ENCODE results near the gene TENT5C. TPM values are rescaled to one million over a fixed set of nuclear protein-coding genes. Genes with fewer than 3 reads are reported as not detected.

The TENT5C gene
- polyA plus RNA-seq, 1 of the 3 experiments (the other 2 are of a cell fraction): 0.90 TPM

GRCh38 chr1:117578466-117578865, 27.4 kb upstream of the TENT5C start:
- H3K9ac ChIP-seq: no peak overlapping the region
- no peaks in the 10 kb centered on the region for H3K4me1 ChIP-seq (ENCODE audit: control insufficient read depth in 1 of 2, insufficient read depth in 2 of 2, low read depth in 1 of 2, low read length in 1 of 2)
- H3K4me2 ChIP-seq: no peak overlapping the region
- no peaks in the 10 kb centered on the region for H3K9me2 ChIP-seq
- WGBS (ENCODE audit: low lambda C conversion rate): 57% methylated on average over 4 of the region's 4 CpGs
- H3K9me3 ChIP-seq: no peaks in the 10 kb centered on the region
- H3K27me3 ChIP-seq (ENCODE audit: insufficient read depth): no peaks in the 10 kb centered on the region
- H2AFZ ChIP-seq (ENCODE audit: low read depth): no peak overlapping the region
- ChIA-PET POLR2A (no interaction called here), CTCF (no interaction called here)
- no peaks in the 10 kb centered on the region for H3K36me3 ChIP-seq (replicated peaks in 1 of 2; ENCODE audit: control insufficient read depth in 1 of 2, insufficient read depth in 2 of 2, low read length in 1 of 2)
- no peak for TF ChIP-seq POLR2AphosphoS5 (IDR thresholded peaks at IDR 0.05; ENCODE audit: low read depth, low read length)
- TF ChIP-seq RCOR1 (IDR thresholded peaks at IDR 0.05; ENCODE audit: low read length): no peak
- TF ChIP-seq YY1 (IDR thresholded peaks at IDR 0.05; ENCODE audit: low read depth): no peak
- TF ChIP-seq ELF1 (IDR thresholded peaks at IDR 0.05): no peak
- no peak for TF ChIP-seq NFIC (IDR thresholded peaks at IDR 0.05; ENCODE audit: borderline replicate concordance)
- H3K79me2 ChIP-seq (ENCODE audit: insufficient read depth): no peaks in the 10 kb centered on the region
- DNase-seq: no peak
- H3K4me3 ChIP-seq (ENCODE audit: low read depth in 2 of 2, low read length in 1 of 2): no peak overlapping the region
- no peaks in the 10 kb centered on the region for H4K20me1 ChIP-seq (ENCODE audit: insufficient read depth)
- H3F3A ChIP-seq (replicated peaks; ENCODE audit: insufficient read depth): no peaks in the 10 kb centered on the region
- no peak overlapping the region for H3K27ac ChIP-seq (ENCODE audit: low read depth in 2 of 2, low read length in 1 of 2)

- no peak for DNase-seq
- TF ChIP-seq RXRA (IDR thresholded peaks at IDR 0.05; ENCODE audit: borderline replicate concordance, low read depth) (no peak), TAF1 (IDR thresholded peaks at IDR 0.05; ENCODE audit: borderline replicate concordance, low read depth, low read length) (no peak), ELF1 (IDR thresholded peaks at IDR 0.05) (no peak), USF1 (IDR thresholded peaks at IDR 0.05; ENCODE audit: borderline replicate concordance, low read depth) (no peak)
- H3K27ac ChIP-seq (ENCODE audit: low read depth in 2 of 2, low read length in 1 of 2): no peak overlapping the region
- 64% methylated on average over 10 of the region's 10 CpGs for WGBS (ENCODE audit: low lambda C conversion rate)
- ChIA-PET CTCF (no interaction called here), POLR2A (no interaction called here)
- no peaks in the 10 kb centered on the region for H3K79me2 ChIP-seq (ENCODE audit: insufficient read depth)
- H4K20me1 ChIP-seq (ENCODE audit: insufficient read depth): no peaks in the 10 kb centered on the region
- H3K9me3 ChIP-seq: no peaks in the 10 kb centered on the region
- no peak overlapping the region for H2AFZ ChIP-seq (ENCODE audit: low read depth)
- no peaks in the 10 kb centered on the region for H3K9me2 ChIP-seq
- no peaks in the 10 kb centered on the region for H3K4me1 ChIP-seq (ENCODE audit: control insufficient read depth in 1 of 2, insufficient read depth in 2 of 2, low read depth in 1 of 2, low read length in 1 of 2)
- no peaks in the 10 kb centered on the region for H3K36me3 ChIP-seq (replicated peaks in 1 of 2; ENCODE audit: control insufficient read depth in 1 of 2, insufficient read depth in 2 of 2, low read length in 1 of 2)
- H3K9ac ChIP-seq: no peak overlapping the region
- no peak overlapping the region for H3K4me3 ChIP-seq (ENCODE audit: low read depth in 2 of 2, low read length in 1 of 2)
- H3F3A ChIP-seq (replicated peaks; ENCODE audit: insufficient read depth): no peaks in the 10 kb centered on the region
- H3K4me2 ChIP-seq: no peak overlapping the region
- H3K27me3 ChIP-seq (ENCODE audit: insufficient read depth): no peaks in the 10 kb centered on the region
These were observed 26.5 kb upstream of the TENT5C start for GRCh38 chr1:117579221-117579906.

GRCh38 chr1:117580436-117580835, 25.4 kb upstream of the TENT5C start:
- Histone ChIP-seq H2AFZ (ENCODE audit: low read depth) (no peak overlapping the region), H3K27ac (ENCODE audit: low read depth in 2 of 2, low read length in 1 of 2) (no peak overlapping the region), H3K79me2 (ENCODE audit: insufficient read depth) (no peaks in the 10 kb centered on the region), H3K9ac (no peak overlapping the region), H3K9me2 (no peaks in the 10 kb centered on the region), H3K4me3 (ENCODE audit: low read depth in 2 of 2, low read length in 1 of 2) (no peak overlapping the region), H4K20me1 (ENCODE audit: insufficient read depth) (no peaks in the 10 kb centered on the region), H3K9me3 (no peaks in the 10 kb centered on the region), H3F3A (replicated peaks; ENCODE audit: insufficient read depth) (no peaks in the 10 kb centered on the region), H3K4me2 (no peak overlapping the region), H3K27me3 (ENCODE audit: insufficient read depth) (no peaks in the 10 kb centered on the region), H3K4me1 (ENCODE audit: control insufficient read depth in 1 of 2, insufficient read depth in 2 of 2, low read depth in 1 of 2, low read length in 1 of 2) (no peaks in the 10 kb centered on the region), H3K36me3 (replicated peaks in 1 of 2; ENCODE audit: control insufficient read depth in 1 of 2, insufficient read depth in 2 of 2, low read length in 1 of 2) (no peaks in the 10 kb centered on the region)
- no peak for DNase-seq
- ChIA-PET POLR2A (no interaction called here), CTCF (interaction anchor here (1.4 to 3.2 kb wide), 2 partner anchors 11 to 173 kb away, joined by 5 to 13 read pairs; no protein-coding TSS in a partner anchor)
- 27% methylated on average over 3 of the region's 3 CpGs for WGBS (ENCODE audit: low lambda C conversion rate)
- TF ChIP-seq USF2 (IDR thresholded peaks at IDR 0.05; ENCODE audit: borderline replicate concordance, low read depth, low read length): no peak
- TF ChIP-seq NRF1 (IDR thresholded peaks at IDR 0.05; ENCODE audit: low read depth, low read length): no peak
- no peak for TF ChIP-seq EP300 (IDR thresholded peaks at IDR 0.05; ENCODE audit: borderline replicate concordance in 1 of 2, low read depth in 1 of 2, low read length in 1 of 2)
- no peak for TF ChIP-seq RAD21 (IDR thresholded peaks at IDR 0.05; ENCODE audit: low read length)
- TF ChIP-seq YY1 (IDR thresholded peaks at IDR 0.05; ENCODE audit: low read depth): no peak
- no peak for TF ChIP-seq USF1 (IDR thresholded peaks at IDR 0.05; ENCODE audit: borderline replicate concordance, low read depth)
- no peak for TF ChIP-seq GABPA (IDR thresholded peaks at IDR 0.05; ENCODE audit: low read depth)
- no peak for TF ChIP-seq TEAD4 (IDR thresholded peaks at IDR 0.05; ENCODE audit: borderline replicate concordance, insufficient read depth)
- no peak for TF ChIP-seq TCF12 (IDR thresholded peaks at IDR 0.05)
- TF ChIP-seq FOXM1 (IDR thresholded peaks at IDR 0.05; ENCODE audit: low read depth): no peak
- no peak for TF ChIP-seq PBX3 (IDR thresholded peaks at IDR 0.05)
